AG09319 (cell line): ENCODE measurements around the gene RAP1GAP2.

Experiments used
- DNase-seq: peaks from one replicate; pipeline ENCODE4 v3.0.0-alpha.2; 2010; ENCODE audit warnings: low read depth; ENCODE audit errors: extremely low read depth
- TF ChIP-seq, protein P1 (sequence below): IDR thresholded peaks from 2 replicates; pipeline ENCODE4 v1.5.1; 2011; ENCODE audit warnings: low read depth, mild to moderate bottlenecking, inconsistent platforms, low read length, moderate library complexity

RAP1GAP2 gene

DNA sequence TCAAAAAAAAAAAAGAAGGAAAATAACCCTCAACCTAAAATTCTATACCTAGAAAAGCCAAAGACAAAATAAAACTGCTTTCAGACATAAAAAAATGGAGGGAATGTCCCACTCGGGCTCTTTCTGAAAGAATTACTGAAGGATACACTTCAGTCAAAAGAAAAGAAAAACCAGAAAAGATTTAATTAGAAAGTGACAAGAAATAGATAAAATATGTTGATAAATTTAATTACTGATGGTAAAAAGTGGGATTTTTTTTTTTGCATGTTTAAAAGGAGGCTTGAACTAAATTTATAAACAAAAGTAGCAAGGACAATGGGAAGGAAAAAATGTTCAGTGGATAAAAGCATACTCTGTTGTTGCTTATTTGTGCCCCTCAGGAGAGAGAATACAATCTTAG lies 178.1 kb downstream of the RAP1GAP2 start:
- DNase-seq, result no peak
- TF ChIP-seq, protein P1, sequence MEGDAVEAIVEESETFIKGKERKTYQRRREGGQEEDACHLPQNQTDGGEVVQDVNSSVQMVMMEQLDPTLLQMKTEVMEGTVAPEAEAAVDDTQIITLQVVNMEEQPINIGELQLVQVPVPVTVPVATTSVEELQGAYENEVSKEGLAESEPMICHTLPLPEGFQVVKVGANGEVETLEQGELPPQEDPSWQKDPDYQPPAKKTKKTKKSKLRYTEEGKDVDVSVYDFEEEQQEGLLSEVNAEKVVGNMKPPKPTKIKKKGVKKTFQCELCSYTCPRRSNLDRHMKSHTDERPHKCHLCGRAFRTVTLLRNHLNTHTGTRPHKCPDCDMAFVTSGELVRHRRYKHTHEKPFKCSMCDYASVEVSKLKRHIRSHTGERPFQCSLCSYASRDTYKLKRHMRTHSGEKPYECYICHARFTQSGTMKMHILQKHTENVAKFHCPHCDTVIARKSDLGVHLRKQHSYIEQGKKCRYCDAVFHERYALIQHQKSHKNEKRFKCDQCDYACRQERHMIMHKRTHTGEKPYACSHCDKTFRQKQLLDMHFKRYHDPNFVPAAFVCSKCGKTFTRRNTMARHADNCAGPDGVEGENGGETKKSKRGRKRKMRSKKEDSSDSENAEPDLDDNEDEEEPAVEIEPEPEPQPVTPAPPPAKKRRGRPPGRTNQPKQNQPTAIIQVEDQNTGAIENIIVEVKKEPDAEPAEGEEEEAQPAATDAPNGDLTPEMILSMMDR, result no peak

DNA sequence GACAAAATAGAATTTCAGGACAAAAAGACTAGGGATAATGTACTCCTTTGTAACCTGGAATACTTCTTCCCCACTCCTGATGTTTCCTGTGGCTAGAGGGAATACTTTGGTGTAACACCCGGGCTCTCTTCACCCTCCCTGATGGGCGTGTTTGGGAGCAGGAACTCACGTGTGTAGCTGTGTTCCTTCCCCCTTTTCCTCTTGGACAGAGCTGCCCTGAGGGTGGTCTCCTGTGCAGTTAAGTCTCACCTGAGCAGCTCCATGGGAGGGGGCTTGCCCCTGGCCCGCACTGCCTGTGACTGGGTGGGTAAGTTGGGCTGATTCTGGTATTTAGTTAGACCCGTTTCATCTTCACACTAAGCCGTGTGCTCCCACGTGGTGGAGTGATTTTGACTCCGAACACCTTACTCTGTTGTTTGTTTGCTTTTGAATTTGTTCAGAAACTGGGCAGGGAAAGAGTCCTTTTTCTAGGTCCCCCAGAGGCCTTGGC lies 179.3 kb downstream of the RAP1GAP2 start:
- DNase-seq, result no peak
- TF ChIP-seq, protein P1, result no peak

DNA sequence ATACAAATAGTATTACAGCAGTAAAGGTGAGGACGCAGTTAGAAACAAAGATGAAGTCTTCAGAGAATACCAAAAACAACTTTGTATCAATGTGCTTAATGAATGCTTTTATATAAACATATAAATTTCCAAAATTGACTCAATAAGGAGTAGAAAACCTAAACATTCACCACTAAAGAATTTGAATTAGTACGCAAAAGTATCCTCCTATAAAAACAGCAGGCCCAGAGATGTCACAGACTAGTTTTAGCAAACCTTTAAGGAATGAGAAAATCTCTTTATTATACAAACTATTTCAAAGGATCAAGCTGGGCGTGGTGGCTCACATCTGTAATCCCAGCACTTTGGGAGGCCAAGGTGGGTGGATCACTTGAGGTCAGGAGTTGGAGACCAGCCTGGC lies 180.9 kb downstream of the RAP1GAP2 start:
- TF ChIP-seq, protein P1, result no peak
- no peak for DNase-seq

DNA sequence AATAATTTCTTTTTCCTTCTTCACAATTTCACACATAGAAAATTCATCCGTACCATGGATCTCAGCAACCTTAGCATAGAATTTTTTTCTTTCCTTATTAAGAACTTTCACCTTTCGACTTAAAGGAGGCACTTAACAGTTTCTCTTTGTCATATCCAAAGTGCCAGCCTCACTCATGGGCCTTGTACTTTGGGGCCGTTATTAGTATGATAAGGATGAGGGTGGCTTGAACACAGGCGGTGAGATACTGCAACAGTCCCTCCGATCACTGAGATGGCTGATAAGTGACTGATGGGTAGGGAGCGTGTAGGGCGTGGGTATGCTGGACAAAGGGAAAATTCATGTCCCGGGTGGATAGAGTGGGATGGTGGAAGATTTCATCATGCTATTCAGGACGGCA lies 181.9 kb downstream of the RAP1GAP2 start:
- DNase-seq, result no peak
- TF ChIP-seq, protein P1, result no peak

DNA sequence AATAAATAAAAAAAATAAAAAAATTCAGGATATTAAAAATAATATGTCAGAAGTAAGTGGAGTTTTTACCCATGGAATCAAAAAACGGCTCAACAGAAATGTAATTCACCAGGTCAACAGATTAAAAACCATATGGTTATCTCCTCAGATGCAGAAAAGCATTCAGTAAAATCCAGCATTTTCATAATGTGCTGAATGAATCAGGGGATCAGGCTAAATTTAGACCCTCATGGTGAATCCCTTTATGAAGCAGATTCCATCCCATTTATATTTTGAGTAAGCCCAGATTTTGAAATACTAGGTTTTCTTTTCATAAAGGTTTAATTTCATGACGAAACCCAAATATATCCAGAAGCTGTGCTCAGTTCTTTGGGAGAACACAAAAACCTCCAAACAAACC lies 182.8 kb downstream of the RAP1GAP2 start:
- DNase-seq, result no peak
- TF ChIP-seq, protein P1, result no peak

DNA sequence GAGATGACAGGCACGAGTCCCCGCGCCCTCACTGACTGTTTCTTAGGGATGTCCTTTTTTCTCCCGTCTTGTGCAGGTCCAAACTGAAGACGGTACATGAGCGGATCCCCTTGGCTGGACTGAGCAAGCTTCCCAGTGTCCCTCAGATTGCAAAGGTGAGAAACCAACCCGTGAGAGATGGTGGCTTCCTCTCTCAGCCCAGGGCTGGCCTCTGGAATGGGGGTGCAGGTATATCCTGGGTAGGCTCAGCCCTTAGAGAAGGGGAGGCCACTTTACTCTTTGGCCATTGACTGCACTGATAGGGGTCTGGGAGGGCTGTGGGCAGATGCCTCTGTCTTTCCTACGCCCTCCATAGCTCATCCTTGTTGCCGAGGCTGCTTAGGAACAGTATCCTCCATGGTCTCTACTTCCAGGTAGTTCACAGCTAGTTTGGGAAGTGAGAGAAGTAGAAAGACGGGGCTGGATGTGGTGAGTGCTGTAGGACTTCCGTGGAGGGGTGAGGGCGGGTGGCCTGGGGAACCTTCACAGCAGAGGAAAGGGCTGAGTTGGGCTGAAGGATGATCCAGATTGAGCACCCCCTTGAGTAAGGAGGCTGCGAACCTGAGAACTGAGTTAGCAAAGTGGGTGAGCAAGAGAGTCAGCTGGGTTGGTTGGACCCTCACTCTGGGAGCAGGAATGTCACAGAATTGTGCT lies 184.1 kb downstream of the RAP1GAP2 start:
- no peak for DNase-seq
- TF ChIP-seq, protein P1, result no peak

DNA sequence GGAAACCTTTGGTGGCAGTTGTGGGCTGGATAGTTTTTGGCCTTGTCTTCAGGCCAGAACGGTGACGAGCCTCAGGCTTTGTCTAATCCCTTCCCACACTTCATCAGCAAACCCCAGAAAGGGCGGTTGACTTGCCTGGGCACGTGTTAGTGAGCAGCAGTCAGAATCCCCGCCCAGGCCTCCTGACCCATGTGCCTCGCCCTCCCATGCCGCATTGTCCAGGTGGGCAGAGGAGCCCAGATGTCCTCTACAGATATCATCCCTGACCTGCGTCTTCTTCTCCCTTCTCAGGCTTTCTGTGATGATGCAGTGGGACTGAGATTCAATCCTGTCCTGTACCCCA lies 184.6 kb downstream of the RAP1GAP2 start:
- TF ChIP-seq, protein P1, result no peak
- no peak for DNase-seq
